PC-3 (cell line): ENCODE results near the gene DYNLL2. TPM values are rescaled to one million over a fixed set of nuclear protein-coding genes. Genes with fewer than 3 reads are reported as not detected.

Experiments
- ATAC-seq: fragments of 200-7000 bp; cut with Tn5 transposase; 2 replicates; pipeline ENCODE4 v1.9.1; 2020; ENCODE audit warnings: mild to moderate bottlenecking, moderate library complexity
- BruUV-seq: library from RNA; stranded (reverse); fragments of 400-500 nt; replicated peaks from 2 replicates; lab custom pipeline; 2021; lab: Mats Ljungman, UMichigan
- CTCF ChIA-PET: fragments of 300-600 bp; sonication (Branson Sonifier 250); formaldehyde crosslinking; loops from one replicate; lab custom pipeline; 2022; ENCODE audit warnings: antibody characterized with exemption; lab: Charles Lee
- POLR2A ChIA-PET: fragments of 300-600 bp; sonication (Branson Sonifier 250); formaldehyde crosslinking; loops from one replicate; lab custom pipeline; 2022; ENCODE audit warnings: antibody characterized with exemption; ENCODE audit not compliant: unreplicated experiment; lab: Charles Lee
- DNase-seq: peaks from one replicate; pipeline ENCODE4 v3.0.0-alpha.2; 2015
- H2AFZ ChIP-seq: fragments of 300-600 bp; sonication (generic); 2 replicates; pipeline ENCODE4 v1.6.0; 2016; ENCODE audit warnings: antibody characterized with exemption, low read length
- H3F3A ChIP-seq: fragments of 300-600 bp; sonication (generic); one replicate; pipeline ENCODE4 v1.6.0; 2017; ENCODE audit warnings: antibody characterized with exemption, low read length, control low read depth, mild to moderate bottlenecking; ENCODE audit not compliant: unreplicated experiment
- H3K27ac ChIP-seq: fragments of 300-600 bp; sonication (generic); 2 replicates; pipeline ENCODE4 v1.5.1; 2016; ENCODE audit warnings: mild to moderate bottlenecking, low read length
- H3K27me3 ChIP-seq: fragments of 300-600 bp; sonication (generic); 2 replicates; pipeline ENCODE4 v1.6.1; 2016; ENCODE audit warnings: low read length, mixed read lengths
- H3K36me3 ChIP-seq: fragments of 300-600 bp; sonication (generic); 2 replicates; pipeline ENCODE4 v1.6.1; 2016; ENCODE audit warnings: low read depth, mixed run types, low read length, mixed read lengths
- H3K4me1 ChIP-seq: fragments of 300-600 bp; sonication (generic); 2 replicates; pipeline ENCODE4 v1.5.1; 2016; ENCODE audit warnings: low read length; ENCODE audit not compliant: insufficient read depth
- H3K4me2 ChIP-seq: fragments of 300-600 bp; sonication (generic); 2 replicates; pipeline ENCODE4 v1.6.0; 2016; ENCODE audit warnings: low read length
- H3K4me3 ChIP-seq: fragments of 300-600 bp; sonication (generic); 2 replicates; pipeline ENCODE4 v1.5.1; 2016; ENCODE audit warnings: mild to moderate bottlenecking, low read length, mixed read lengths
- H3K79me2 ChIP-seq: fragments of 300-600 bp; sonication (generic); 2 replicates; pipeline ENCODE4 v1.6.1; 2017; ENCODE audit warnings: low read length, mixed read lengths
- H3K9ac ChIP-seq: fragments of 300-600 bp; sonication (generic); 2 replicates; pipeline ENCODE4 v1.6.0; 2016; ENCODE audit warnings: mild to moderate bottlenecking, low read length
- H3K9me2 ChIP-seq: fragments of 300-600 bp; sonication (generic); replicated peaks from 2 replicates; pipeline ENCODE4 v1.6.1; 2016; ENCODE audit warnings: mixed run types, low read length, mixed read lengths
- H3K9me3 ChIP-seq: fragments of 300-600 bp; sonication (generic); 2 replicates; pipeline ENCODE4 v1.6.1; 2016; ENCODE audit warnings: low read length, mixed read lengths
- H4K20me1 ChIP-seq: fragments of 300-600 bp; sonication (generic); 2 replicates; pipeline ENCODE4 v1.6.1; 2016; ENCODE audit warnings: low read length, mixed read lengths
- CTCF ChIP-seq: fragments of 300-600 bp; sonication (generic); conservative IDR thresholded peaks from 2 replicates; pipeline ENCODE4 v1.5.1; 2017; ENCODE audit warnings: antibody characterized with exemption, low read depth, mild to moderate bottlenecking, low read length
- EZH2 ChIP-seq: fragments of 300-600 bp; sonication (generic); IDR thresholded peaks from one replicate; pipeline ENCODE4 v1.6.1; 2017; ENCODE audit warnings: antibody characterized with exemption, mild to moderate bottlenecking, low read length; ENCODE audit not compliant: unreplicated experiment
- EZH2phosphoT487 ChIP-seq: fragments of 300-600 bp; sonication (generic); IDR thresholded peaks from 2 replicates; pipeline ENCODE4 v1.6.1; 2018; ENCODE audit warnings: mild to moderate bottlenecking, antibody characterized with exemption, low read length, borderline replicate concordance
- intact Hi-C: fragments of 100-400 bp; cut with micrococcal nuclease; formaldehyde crosslinking; loops from 2 replicates; pipeline ENCODE4 v1.9.0; 2023
- total RNA-seq: library from RNA; depleted of rRNA; stranded (reverse); fragments of >200 nt; gene quantifications from 2 replicates; pipeline ENCODE4 v1.2.3, GENCODE V29; 2014

Gene DYNLL2
- total RNA-seq, 1 experiment from 2014 or later: 38.0 TPM

- no peak overlapping the region for H3K27ac ChIP-seq
- H3K36me3 ChIP-seq: no peaks in the 10 kb centered on the region
- H3K4me2 ChIP-seq: peak overlapping the region; percentile 32
- CTCF ChIA-PET: no interaction called here
- TF ChIP-seq EZH2 (no peak), CTCF (no peak), EZH2phosphoT487 (no peak)
- no peaks in the 10 kb centered on the region for H3K79me2 ChIP-seq
- H3F3A ChIP-seq: no peaks in the 10 kb centered on the region
- no TSS peak for BruUV-seq
- H3K9me2 ChIP-seq: no peaks in the 10 kb centered on the region
- POLR2A ChIA-PET: no interaction called here
- H2AFZ ChIP-seq: peak overlapping the region; percentile 42; the same call in 1 of the 2 replicates
- peak; percentile 69 for DNase-seq
- peak; percentile 78 for ATAC-seq
- no peak overlapping the region for H3K4me3 ChIP-seq
- no peaks in the 10 kb centered on the region for H4K20me1 ChIP-seq
- H3K4me1 ChIP-seq: peaks cover 12% of the 10 kb centered on the region
- H3K9me3 ChIP-seq: no peaks in the 10 kb centered on the region
- intact Hi-C loops: no loop called here
- no peaks in the 10 kb centered on the region for H3K27me3 ChIP-seq
- no peak overlapping the region for H3K9ac ChIP-seq
Observed at GRCh38 chr17:58056476-58056875, 26.7 kb upstream of the DYNLL2 start.

GRCh38 chr17:58059141-58059540 lies 24.1 kb upstream of the DYNLL2 start:
- no peak overlapping the region for H2AFZ ChIP-seq
- ChIA-PET POLR2A (no interaction called here), CTCF (no interaction called here)
- intact Hi-C loops: no loop called here
- no peaks in the 10 kb centered on the region for H3K79me2 ChIP-seq
- no peaks in the 10 kb centered on the region for H3F3A ChIP-seq
- no peak for ATAC-seq
- H3K36me3 ChIP-seq: no peaks in the 10 kb centered on the region
- H3K9me3 ChIP-seq: no peaks in the 10 kb centered on the region
- TF ChIP-seq EZH2phosphoT487 (no peak), CTCF (no peak), EZH2 (no peak)
- DNase-seq: peak; percentile 28
- no peak overlapping the region for H3K4me2 ChIP-seq
- no TSS peak for BruUV-seq
- H4K20me1 ChIP-seq: no peaks in the 10 kb centered on the region
- no peak overlapping the region for H3K4me3 ChIP-seq
- no peaks in the 10 kb centered on the region for H3K27me3 ChIP-seq
- H3K4me1 ChIP-seq: peaks cover 12% of the 10 kb centered on the region
- H3K9ac ChIP-seq: no peak overlapping the region
- H3K9me2 ChIP-seq: no peaks in the 10 kb centered on the region
- no peak overlapping the region for H3K27ac ChIP-seq

GRCh38 chr17:58060596-58061191 lies 22.5 kb upstream of the DYNLL2 start:
- CTCF ChIA-PET: no interaction called here
- no peak overlapping the region for H2AFZ ChIP-seq
- no peak for DNase-seq
- peaks cover 12% of the 10 kb centered on the region for H3K4me1 ChIP-seq
- ATAC-seq: no peak
- H3K36me3 ChIP-seq: no peaks in the 10 kb centered on the region
- TF ChIP-seq EZH2 (no peak), CTCF (no peak), EZH2phosphoT487 (no peak)
- intact Hi-C loops: no loop called here
- no peaks in the 10 kb centered on the region for H3K9me3 ChIP-seq
- no peaks in the 10 kb centered on the region for H3F3A ChIP-seq
- H3K27me3 ChIP-seq: no peaks in the 10 kb centered on the region
- no peaks in the 10 kb centered on the region for H3K79me2 ChIP-seq
- H4K20me1 ChIP-seq: no peaks in the 10 kb centered on the region
- H3K9me2 ChIP-seq: no peaks in the 10 kb centered on the region
- no peak overlapping the region for H3K4me3 ChIP-seq
- no TSS peak for BruUV-seq
- POLR2A ChIA-PET: no interaction called here
- no peak overlapping the region for H3K27ac ChIP-seq
- no peak overlapping the region for H3K9ac ChIP-seq
- no peak overlapping the region for H3K4me2 ChIP-seq
